HEK293 (cell line): Measurements from ENCODE around the gene SPOCK3.

Experiments
- CTCF ChIA-PET: fragments of 350-600 bp; formaldehyde crosslinking; extraction: SDS; loops from one replicate; lab custom pipeline; 2021; ENCODE audit warnings: antibody characterized with exemption; lab: Yijun Ruan, JAX
- POLR2A ChIA-PET: fragments of 300-600 bp; formaldehyde crosslinking; extraction: SDS; loops from one replicate; lab custom pipeline; 2020; ENCODE audit warnings: antibody characterized with exemption, inconsistent platforms; lab: Yijun Ruan, JAX
- H3K27ac ChIP-seq: fragments of 200-500 bp; sonication (Bioruptor generic); 2 replicates; pipeline ENCODE4 v1.5.1; 2014; ENCODE audit warnings: low read depth, low read length, control low read depth, inconsistent platforms; ENCODE audit errors: extremely low read depth
- H3K36me3 ChIP-seq, 2 experiments: fragments of 200-500 bp in 1 of 2; sonication (Bioruptor generic) in 1 of 2; 1 replicate in 1 of 2; 2 replicates in 1 of 2; pipeline ENCODE4 v1.5.1; 2014 to 2017; ENCODE audit warnings: inconsistent platforms in 2 of 2, low read length in 2 of 2; ENCODE audit not compliant: control insufficient read depth in 2 of 2, insufficient read depth in 1 of 2
- H3K4me1 ChIP-seq: fragments of 200-500 bp; sonication (Bioruptor generic); 2 replicates; pipeline ENCODE4 v1.5.1; 2014; ENCODE audit warnings: mild to moderate bottlenecking, low read length, inconsistent platforms; ENCODE audit not compliant: control insufficient read depth, insufficient read depth
- H3K4me3 ChIP-seq: 2 replicates; pipeline ENCODE4 v1.5.1; 2011; ENCODE audit warnings: low read depth, mild to moderate bottlenecking, control low read depth, low read length, moderate library complexity
- H3K9me3 ChIP-seq: fragments of 200-500 bp; sonication (Bioruptor generic); 2 replicates; pipeline ENCODE4 v1.5.1; 2014; ENCODE audit warnings: low read depth, low read length, inconsistent platforms; ENCODE audit not compliant: control insufficient read depth, insufficient read depth
- GLI4 ChIP-seq: fragments of 450-650 bp; formaldehyde crosslinking; IDR thresholded peaks from 2 replicates; pipeline ENCODE4 v1.5.1; 2016; ENCODE audit warnings: missing biosample characterization, missing genetic modification characterization
- PRDM4 ChIP-seq: fragments of 450-650 bp; formaldehyde crosslinking; IDR thresholded peaks from 2 replicates; pipeline ENCODE4 v1.5.1; 2017; ENCODE audit warnings: missing biosample characterization, missing genetic modification characterization
- ZBTB1 ChIP-seq: fragments of 450-650 bp; formaldehyde crosslinking; IDR thresholded peaks from 2 replicates; pipeline ENCODE4 v1.5.1; 2016; ENCODE audit warnings: missing biosample characterization, missing genetic modification characterization
- ZFP69B ChIP-seq: fragments of 450-650 bp; formaldehyde crosslinking; IDR thresholded peaks from 2 replicates; pipeline ENCODE4 v1.5.1; 2016; ENCODE audit warnings: missing biosample characterization, missing genetic modification characterization
- ZNF146 ChIP-seq: fragments of 450-650 bp; formaldehyde crosslinking; IDR thresholded peaks from 2 replicates; pipeline ENCODE4 v1.5.1; 2016; ENCODE audit warnings: missing biosample characterization, missing genetic modification characterization
- ZNF184 ChIP-seq: fragments of 450-650 bp; IDR thresholded peaks from 2 replicates; pipeline ENCODE4 v1.5.1; 2018; ENCODE audit warnings: missing biosample characterization, mild to moderate bottlenecking, missing genetic modification characterization
- ZNF248 ChIP-seq: fragments of 450-650 bp; formaldehyde crosslinking; IDR thresholded peaks from 2 replicates; pipeline ENCODE4 v1.5.1; 2017; ENCODE audit warnings: missing biosample characterization, missing genetic modification characterization
- ZNF26 ChIP-seq: fragments of 450-650 bp; formaldehyde crosslinking; IDR thresholded peaks from 2 replicates; pipeline ENCODE4 v1.5.1; 2016; ENCODE audit warnings: missing biosample characterization, missing genetic modification characterization
- ZNF311 ChIP-seq: fragments of 450-650 bp; formaldehyde crosslinking; IDR thresholded peaks from 2 replicates; pipeline ENCODE4 v1.5.1; 2017; ENCODE audit warnings: missing biosample characterization, missing genetic modification characterization, borderline replicate concordance
- ZNF335 ChIP-seq: fragments of 450-650 bp; formaldehyde crosslinking; conservative IDR thresholded peaks from 2 replicates; pipeline ENCODE4 v1.5.1; 2016; ENCODE audit warnings: missing biosample characterization, missing genetic modification characterization
- ZNF391 ChIP-seq: fragments of 450-650 bp; formaldehyde crosslinking; IDR thresholded peaks from 2 replicates; pipeline ENCODE4 v1.5.1; 2016; ENCODE audit warnings: low read depth, missing biosample characterization, missing genetic modification characterization, borderline replicate concordance
- ZNF48 ChIP-seq: fragments of 450-650 bp; formaldehyde crosslinking; IDR thresholded peaks from 2 replicates; pipeline ENCODE4 v1.5.1; 2016; ENCODE audit warnings: missing biosample characterization, missing genetic modification characterization
- ZNF513 ChIP-seq: fragments of 450-650 bp; IDR thresholded peaks from 2 replicates; pipeline ENCODE4 v1.5.1; 2018; ENCODE audit warnings: missing biosample characterization, missing genetic modification characterization
- ZNF518A ChIP-seq: fragments of 450-650 bp; formaldehyde crosslinking; conservative IDR thresholded peaks from 2 replicates; pipeline ENCODE4 v1.5.1; 2016; ENCODE audit warnings: low read depth, missing biosample characterization, missing genetic modification characterization
- ZNF530 ChIP-seq: fragments of 450-650 bp; formaldehyde crosslinking; IDR thresholded peaks from 2 replicates; pipeline ENCODE4 v1.5.1; 2016; ENCODE audit warnings: low read depth, missing biosample characterization, missing genetic modification characterization
- ZNF610 ChIP-seq: fragments of 450-650 bp; formaldehyde crosslinking; IDR thresholded peaks from 2 replicates; pipeline ENCODE4 v1.5.1; 2016; ENCODE audit warnings: missing biosample characterization, missing genetic modification characterization, borderline replicate concordance
- ZNF626 ChIP-seq: fragments of 450-650 bp; sonication (Bioruptor Pico); formaldehyde crosslinking; IDR thresholded peaks from 2 replicates; pipeline ENCODE4 v1.5.1; 2018; ENCODE audit warnings: missing biosample characterization, missing genetic modification characterization, inconsistent platforms
- ZNF664 ChIP-seq: fragments of 450-650 bp; formaldehyde crosslinking; IDR thresholded peaks from 2 replicates; pipeline ENCODE4 v1.5.1; 2016; ENCODE audit warnings: missing biosample characterization, missing genetic modification characterization
- ZNF76 ChIP-seq: fragments of 450-650 bp; formaldehyde crosslinking; IDR thresholded peaks from 2 replicates; pipeline ENCODE4; 2016; ENCODE audit warnings: low read depth, missing biosample characterization, missing genetic modification characterization, borderline replicate concordance
- ZNF830 ChIP-seq: fragments of 450-650 bp; IDR thresholded peaks from 2 replicates; pipeline ENCODE4 v1.5.0; 2018; ENCODE audit warnings: missing biosample characterization, missing genetic modification characterization, low read depth, mild to moderate bottlenecking, moderate library complexity
- TF ChIP-seq, protein P1 (sequence below): fragments of 450-650 bp; formaldehyde crosslinking; IDR thresholded peaks from 2 replicates; pipeline ENCODE4 v1.5.1; 2017; ENCODE audit warnings: missing biosample characterization, missing genetic modification characterization

The SPOCK3 gene

GRCh38 chr4:166941629-166942028 is 292.7 kb downstream of the SPOCK3 start (continued):
- TF ChIP-seq ZNF311 (tag by site-specific recombination) (no peak), ZNF391 (tag by site-specific recombination) (no peak), ZFP69B (no peak), ZNF626 (tag by site-specific recombination) (no peak)

GRCh38 chr4:166930464-166930863 is 303.8 kb downstream of the SPOCK3 start:
- POLR2A ChIA-PET: no interaction called here
- TF ChIP-seq ZNF530 (tag by site-specific recombination): no peak
- TF ChIP-seq ZNF664 (tag by site-specific recombination): no peak
- no peak for TF ChIP-seq PRDM4 (tag by site-specific recombination)
- TF ChIP-seq, protein P1, sequence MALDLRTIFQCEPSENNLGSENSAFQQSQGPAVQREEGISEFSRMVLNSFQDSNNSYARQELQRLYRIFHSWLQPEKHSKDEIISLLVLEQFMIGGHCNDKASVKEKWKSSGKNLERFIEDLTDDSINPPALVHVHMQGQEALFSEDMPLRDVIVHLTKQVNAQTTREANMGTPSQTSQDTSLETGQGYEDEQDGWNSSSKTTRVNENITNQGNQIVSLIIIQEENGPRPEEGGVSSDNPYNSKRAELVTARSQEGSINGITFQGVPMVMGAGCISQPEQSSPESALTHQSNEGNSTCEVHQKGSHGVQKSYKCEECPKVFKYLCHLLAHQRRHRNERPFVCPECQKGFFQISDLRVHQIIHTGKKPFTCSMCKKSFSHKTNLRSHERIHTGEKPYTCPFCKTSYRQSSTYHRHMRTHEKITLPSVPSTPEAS (tag by site-specific recombination): no peak
- no peak for TF ChIP-seq ZNF513 (tag by site-specific recombination)
- no peak for TF ChIP-seq ZNF48 (tag by site-specific recombination)
- TF ChIP-seq ZNF76 (tag by site-specific recombination): no peak
- no peak for TF ChIP-seq ZNF184 (tag by site-specific recombination)
- TF ChIP-seq ZNF248 (tag by site-specific recombination): no peak
- TF ChIP-seq ZNF335 (tag by site-specific recombination): no peak
- TF ChIP-seq GLI4: no peak
- TF ChIP-seq ZNF26 (tag by site-specific recombination): no peak
- no peak for TF ChIP-seq ZNF518A (tag by site-specific recombination)
- no peak for TF ChIP-seq ZNF830
- no peak for TF ChIP-seq ZNF146
- no peak for TF ChIP-seq ZBTB1 (tag by site-specific recombination)
- TF ChIP-seq ZNF610 (tag by site-specific recombination): no peak
- Histone ChIP-seq H3K27ac (no peak overlapping the region), H3K4me3 (no peak overlapping the region), H3K9me3 (no peaks in the 10 kb centered on the region), H3K4me1 (no peaks in the 10 kb centered on the region), H3K36me3 (no peaks in the 10 kb centered on the region)
- CTCF ChIA-PET: no interaction called here
